Measurements from ENCODE around the gene BMP10. TPM values are rescaled to one million over a fixed set of nuclear protein-coding genes. Genes with fewer than 3 reads are reported as not detected.

The BMP10 gene
- total and polyA plus RNA-seq, 2 of the 8 experiments (the other 6 are each of a cell fraction or from before 2014, with no cell fraction given), result not detected

- no peak for TF ChIP-seq RNF2 (IDR thresholded peaks at IDR 0.05; ENCODE audit: borderline replicate concordance, low read depth, low read length, missing control alignments, poor library complexity, severe bottlenecking)
- no peak for TF ChIP-seq RAD21 (IDR thresholded peaks at IDR 0.05 in 1 of 2, conservative IDR thresholded peaks at IDR 0.05 in 1 of 2; ENCODE audit: low read depth in 2 of 2, low read length in 2 of 2)
Measured at GRCh38 chr2:68911709-68912108, 40.5 kb upstream of the BMP10 start (continued).
